Stomach (tissue), 4 donors: ENCODE data around the gene COL9A2.

Experiments
- POLR2A ChIP-seq, 4 donors: fragments of 450-650 bp; IDR thresholded peaks; one replicate each; pipeline ENCODE4 v1.6.1; 2016; ENCODE audit warnings: antibody characterized with exemption in 4 of 4, control low read depth in 2 of 4, mild to moderate bottlenecking in 1 of 4, moderate library complexity in 1 of 4
- TF ChIP-seq, protein P1 (sequence below), 7 experiments: fragments of 450-650 bp in 4 of 7; fragments of 200-600 bp in 3 of 7; sonication (generic) in 3 of 7; IDR thresholded peaks; one replicate each; pipeline ENCODE4 v1.5.1; 2016 to 2019; ENCODE audit warnings: antibody characterized with exemption in 7 of 7, control low read depth in 2 of 7, mild to moderate bottlenecking in 1 of 7

DNA sequence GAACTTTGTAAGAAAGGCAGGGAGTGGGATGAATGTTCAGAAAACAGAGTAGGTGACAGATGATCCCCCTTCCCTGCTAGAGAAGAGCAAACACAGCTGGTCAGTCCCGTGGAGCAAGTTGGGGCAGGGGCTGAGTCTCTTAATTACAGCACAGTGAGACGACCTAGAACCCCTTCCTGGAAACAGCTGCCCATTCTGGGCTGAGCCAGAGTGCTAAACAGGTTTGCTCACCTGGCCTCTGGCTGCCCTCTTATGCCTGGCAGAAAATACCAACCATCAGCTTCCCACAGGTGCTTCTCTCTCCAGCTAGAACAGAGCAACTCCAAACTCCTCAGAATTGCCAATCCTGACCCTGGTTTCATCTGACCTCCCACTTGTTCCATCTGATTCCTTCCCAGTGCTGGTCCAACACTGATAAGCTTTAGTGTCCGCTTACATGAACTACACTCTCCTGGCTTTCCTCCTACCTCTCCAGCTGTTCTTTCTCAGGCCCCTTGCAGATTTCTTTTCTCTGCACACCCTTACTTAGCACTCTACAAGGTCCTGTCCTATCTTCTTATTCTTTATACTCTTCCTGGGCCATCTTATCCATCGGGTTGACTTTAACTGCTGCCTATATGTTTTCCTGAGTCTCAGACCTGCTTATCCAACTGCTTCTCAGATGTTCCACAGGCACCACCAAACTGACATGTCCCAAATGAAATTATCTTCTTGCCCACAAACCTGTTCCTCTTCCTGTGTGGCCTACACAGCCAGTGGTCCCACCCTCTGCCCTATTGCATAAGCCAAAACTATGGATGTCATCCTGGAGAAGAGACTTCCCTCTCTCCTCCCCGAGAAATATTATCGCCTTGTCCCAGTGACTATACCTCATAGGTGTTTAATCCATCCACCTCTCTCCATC is 22.6 kb upstream of the COL9A2 start:
- TF ChIP-seq, protein P1, sequence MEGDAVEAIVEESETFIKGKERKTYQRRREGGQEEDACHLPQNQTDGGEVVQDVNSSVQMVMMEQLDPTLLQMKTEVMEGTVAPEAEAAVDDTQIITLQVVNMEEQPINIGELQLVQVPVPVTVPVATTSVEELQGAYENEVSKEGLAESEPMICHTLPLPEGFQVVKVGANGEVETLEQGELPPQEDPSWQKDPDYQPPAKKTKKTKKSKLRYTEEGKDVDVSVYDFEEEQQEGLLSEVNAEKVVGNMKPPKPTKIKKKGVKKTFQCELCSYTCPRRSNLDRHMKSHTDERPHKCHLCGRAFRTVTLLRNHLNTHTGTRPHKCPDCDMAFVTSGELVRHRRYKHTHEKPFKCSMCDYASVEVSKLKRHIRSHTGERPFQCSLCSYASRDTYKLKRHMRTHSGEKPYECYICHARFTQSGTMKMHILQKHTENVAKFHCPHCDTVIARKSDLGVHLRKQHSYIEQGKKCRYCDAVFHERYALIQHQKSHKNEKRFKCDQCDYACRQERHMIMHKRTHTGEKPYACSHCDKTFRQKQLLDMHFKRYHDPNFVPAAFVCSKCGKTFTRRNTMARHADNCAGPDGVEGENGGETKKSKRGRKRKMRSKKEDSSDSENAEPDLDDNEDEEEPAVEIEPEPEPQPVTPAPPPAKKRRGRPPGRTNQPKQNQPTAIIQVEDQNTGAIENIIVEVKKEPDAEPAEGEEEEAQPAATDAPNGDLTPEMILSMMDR (IDR thresholded peaks at IDR 0.05): no peak
- TF ChIP-seq POLR2A (IDR thresholded peaks at IDR 0.05): no peak
